Astrocyte of the cerebellum (primary cell): ENCODE measurements around the gene NKD2.

Experiments
- DNase-seq: peaks from one replicate; pipeline ENCODE4 v3.0.0-alpha.2; 2011; ENCODE audit warnings: low read depth
- H3K4me3 ChIP-seq: 2 replicates; pipeline ENCODE4 v1.5.1; 2011; ENCODE audit warnings: mild to moderate bottlenecking, low read depth, low read length, moderate library complexity
- CTCF ChIP-seq: IDR thresholded peaks from 2 replicates; pipeline ENCODE4 v1.5.1; 2012; ENCODE audit warnings: low read length, low read depth, moderate library complexity, mild to moderate bottlenecking; ENCODE audit errors: missing control alignments
- in situ Hi-C: cut with HindIII; loops from 2 replicates; pipeline ENCODE4 v1.10.0; 2017; ENCODE audit warnings: low sequenced_read_pairs

Gene NKD2

GRCh38 chr5:1007221-1007680 lies 1.4 kb upstream of the NKD2 start:
- DNase-seq, result no peak
- in situ Hi-C loops, result no loop called here
- no peak overlapping the region for H3K4me3 ChIP-seq
- no peak for TF ChIP-seq CTCF

DNA sequence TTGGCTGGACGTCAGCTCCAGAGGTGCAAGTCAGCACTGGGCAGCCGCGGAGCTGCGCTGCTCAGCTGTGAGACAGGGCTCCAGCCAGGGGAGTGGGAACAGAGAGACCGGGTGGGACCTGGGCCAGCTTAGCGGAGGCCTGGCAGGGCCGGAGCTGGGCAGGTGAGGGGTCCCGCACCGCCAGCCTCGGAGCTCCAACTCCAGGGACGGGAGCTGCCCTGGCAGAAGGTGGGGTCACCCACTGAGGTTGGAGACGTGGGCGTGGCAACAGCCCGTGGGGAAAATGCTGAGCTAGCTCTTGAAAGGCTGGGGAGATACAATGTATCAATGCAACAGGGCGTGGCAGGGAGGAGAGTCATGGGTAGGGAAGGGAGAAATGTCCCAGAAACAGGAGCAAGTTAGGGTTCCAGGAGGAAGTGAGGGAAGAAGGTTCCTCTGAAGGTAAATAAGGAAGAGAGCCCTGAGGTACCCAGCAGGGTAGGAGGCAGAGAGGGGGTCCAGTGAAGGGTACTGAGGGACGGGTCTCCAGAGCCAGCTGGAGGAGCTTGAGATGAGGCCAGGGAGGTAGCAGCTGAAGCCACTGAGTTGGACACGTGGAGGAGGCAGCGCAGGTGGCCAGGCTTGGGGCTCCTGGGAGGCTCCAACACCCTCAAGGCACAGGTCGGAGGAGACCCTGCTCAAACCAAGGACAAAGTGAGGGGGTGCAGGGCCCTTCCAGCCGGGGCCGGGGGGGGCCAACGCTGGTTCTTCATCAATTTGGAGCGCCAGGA lies 736 bp upstream of the NKD2 start:
- no peak for DNase-seq
- no peak overlapping the region for H3K4me3 ChIP-seq
- in situ Hi-C loops, result no loop called here
- TF ChIP-seq CTCF, result no peak

GRCh38 chr5:1009359-1010180 lies 968 bp downstream of the NKD2 start:
- peak overlapping the region; percentile 28 for H3K4me3 ChIP-seq
- in situ Hi-C loops, result no loop called here
- TF ChIP-seq CTCF, result no peak
- DNase-seq, result no peak

- H3K4me3 ChIP-seq, result peak overlapping the region; percentile 28
- DNase-seq, result no peak
- in situ Hi-C loops, result no loop called here
- no peak for TF ChIP-seq CTCF
Observed at GRCh38 chr5:1010181-1010510, 1.5 kb downstream of the NKD2 start.

DNA sequence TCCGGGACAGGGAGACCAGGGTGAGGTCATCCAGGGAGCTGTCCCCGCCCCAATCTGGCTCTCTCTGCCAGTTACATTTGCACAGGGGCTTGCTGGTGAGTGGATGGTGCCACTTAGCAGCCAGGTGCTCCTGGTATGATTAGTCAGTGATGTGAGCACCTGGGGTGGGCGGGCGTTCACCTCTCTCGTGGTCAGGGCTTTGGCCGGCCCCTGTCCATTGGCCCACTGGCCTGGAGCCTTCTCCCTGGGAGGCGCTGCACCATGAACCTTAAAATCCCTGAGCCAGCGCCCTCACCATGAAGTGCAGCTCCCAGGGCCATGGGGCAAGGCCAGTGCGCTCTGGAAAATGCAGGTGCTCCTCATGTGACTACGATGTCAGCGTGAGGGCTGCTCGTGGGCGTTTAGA lies 2.0 kb downstream of the NKD2 start:
- TF ChIP-seq CTCF, result no peak
- in situ Hi-C loops, result no loop called here
- DNase-seq, result no peak
- peak overlapping the region; percentile 28 for H3K4me3 ChIP-seq

DNA sequence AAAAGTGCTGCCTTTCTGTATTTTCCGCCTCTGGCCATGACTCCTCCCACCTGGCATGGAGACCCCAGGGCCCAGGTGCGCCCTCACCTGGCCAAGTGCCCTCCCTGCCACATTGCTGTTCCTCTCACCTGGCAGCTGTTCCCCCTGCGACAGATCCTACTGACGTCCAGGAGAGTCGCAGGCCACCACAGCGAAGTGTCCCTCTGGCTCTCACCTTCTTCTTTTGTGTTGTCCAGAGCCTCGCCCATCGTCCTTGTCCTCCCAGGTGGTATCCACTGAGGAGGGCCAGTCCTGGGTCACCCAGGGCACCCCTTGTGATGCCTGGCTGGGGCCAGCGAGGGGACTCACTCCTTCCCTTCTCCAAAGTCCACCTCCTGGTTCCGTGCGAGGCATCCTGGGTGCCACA lies 2.6 kb downstream of the NKD2 start:
- in situ Hi-C loops, result no loop called here
- TF ChIP-seq CTCF, result peak; percentile 16
- DNase-seq, result no peak
- no peak overlapping the region for H3K4me3 ChIP-seq
